Measurements from ENCODE around the gene ATP8B2.

ATP8B2 gene

GRCh38 chr1:154386643-154387352 lies 61.5 kb downstream of the ATP8B2 start:
- no peak for TF ChIP-seq ZNF274 (IDR thresholded peaks at IDR 0.05; ENCODE audit: low read depth, low read length)
- no peak overlapping the region for H3K4me3 ChIP-seq (ENCODE audit: low read length)

- no peak for TF ChIP-seq ZNF274 (IDR thresholded peaks at IDR 0.05; ENCODE audit: low read depth, low read length)
- H3K4me3 ChIP-seq (ENCODE audit: low read length), result no peak overlapping the region
Measured at GRCh38 chr1:154391086-154391770, 65.9 kb downstream of the ATP8B2 start.

GRCh38 chr1:154398141-154398540 lies 72.8 kb downstream of the ATP8B2 start:
- H3K4me3 ChIP-seq (ENCODE audit: low read length), result no peak overlapping the region
- no peak for TF ChIP-seq ZNF274 (IDR thresholded peaks at IDR 0.05; ENCODE audit: low read depth, low read length)

DNA sequence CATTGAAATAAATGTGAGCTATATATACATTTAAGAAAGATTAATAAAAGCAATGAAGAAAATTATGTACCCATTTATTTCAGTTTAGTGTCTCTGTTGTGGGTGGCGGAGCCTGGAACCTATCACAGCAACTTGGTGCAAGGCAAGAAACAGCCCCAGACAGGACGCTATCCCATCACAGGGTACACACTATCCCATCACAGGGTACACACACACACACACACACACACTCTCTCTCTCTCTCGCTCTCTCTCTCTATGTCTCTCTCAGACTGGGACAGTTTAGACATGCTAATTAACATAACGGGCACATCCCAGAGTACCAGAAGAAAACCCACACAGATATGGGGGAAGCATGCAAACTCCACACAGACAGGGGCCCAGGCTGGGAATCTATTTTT lies 73.4 kb downstream of the ATP8B2 start:
- no peak for TF ChIP-seq ZNF274 (IDR thresholded peaks at IDR 0.05; ENCODE audit: low read depth, low read length)

DNA sequence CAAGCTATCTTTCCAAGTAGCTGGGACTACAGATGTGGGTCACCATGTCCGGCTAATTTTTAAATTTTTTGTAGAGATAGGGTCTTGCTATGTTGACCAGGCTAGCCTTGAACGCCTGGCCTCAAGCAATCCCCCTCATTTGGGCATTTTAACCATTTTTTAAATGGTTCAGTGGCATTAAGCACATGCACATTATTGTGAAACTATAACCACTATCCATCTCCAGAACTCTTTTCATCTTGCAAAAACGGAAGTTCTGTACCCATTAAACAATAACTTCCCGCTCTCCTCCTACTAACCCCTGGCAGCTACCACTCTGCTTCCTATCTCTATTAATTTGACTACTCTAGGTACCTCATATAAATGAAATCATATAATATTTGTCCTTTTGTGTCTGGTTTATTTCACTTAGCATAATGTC lies 75.1 kb downstream of the ATP8B2 start:
- TF ChIP-seq ZNF274 (IDR thresholded peaks at IDR 0.05; ENCODE audit: low read depth, low read length), result no peak
- no peak overlapping the region for H3K4me3 ChIP-seq (ENCODE audit: low read length)

More for the DNA sequence above, 73.4 kb downstream of the ATP8B2 start:
- no peak overlapping the region for H3K4me3 ChIP-seq (ENCODE audit: low read length)

Measured in GM08714 (cell line).